ENCODE data around the gene DOK7. TPM values are rescaled to one million over a fixed set of nuclear protein-coding genes. Genes with fewer than 3 reads are reported as not detected.

The DOK7 gene
- polyA plus RNA-seq, 1 donor (not counting 4 experiments of a cell fraction or from before 2014, with no cell fraction given) = 0.13 TPM

GRCh38 chr4:3530663-3531254, 67.7 kb downstream of the DOK7 start:
- FAIRE-seq (no peak), DNase-seq (ENCODE audit: low read depth, low spot score) (no peak)
- Histone ChIP-seq H3K27ac (ENCODE audit: control insufficient read depth, insufficient read depth, low read length) (no peak overlapping the region), H3K9ac (ENCODE audit: control insufficient read depth, extremely low read depth, insufficient read depth, low read length) (peak overlapping the region; percentile 77), H3K27me3 (ENCODE audit: control insufficient read depth, extremely low read depth, insufficient read depth, low read length) (no peaks in the 10 kb centered on the region), H3K36me3 (ENCODE audit: control insufficient read depth in 2 of 2, extremely low read depth in 1 of 2, insufficient read depth in 2 of 2, low read length in 2 of 2) (peaks cover 12 to 15% of the 10 kb centered on the region in 2 experiments), H3K9me3 (ENCODE audit: control insufficient read depth, low read depth, low read length) (no peaks in the 10 kb centered on the region), H3K4me2 (ENCODE audit: control insufficient read depth, extremely low read depth, insufficient read depth, low read depth, low read length) (peak overlapping the region; percentile 83), H3K4me3 (ENCODE audit: control insufficient read depth in 2 of 3, extremely low read depth in 1 of 3, insufficient read depth in 2 of 3, low read depth in 1 of 3, low read length in 3 of 3) (peak overlapping the region; percentile 63 to 92 (median 78)), H4K20me1 (ENCODE audit: control insufficient read depth, extremely low read depth, insufficient read depth, low read length) (peaks cover 15% of the 10 kb centered on the region), H3K79me2 (ENCODE audit: control insufficient read depth, insufficient read depth, low read length) (peaks cover 50% of the 10 kb centered on the region), H3K4me1 (ENCODE audit: control insufficient read depth, extremely low read depth, insufficient read depth, low read length) (peaks cover 9% of the 10 kb centered on the region), H2AFZ (ENCODE audit: control insufficient read depth, low read length) (no peak overlapping the region), H3K9me1 (ENCODE audit: control insufficient read depth, extremely low read depth, insufficient read depth, low read length) (no peaks in the 10 kb centered on the region)
- dilution Hi-C loops (cut with MboI; ENCODE audit: extremely low pct_ligation_motif_present, low sequenced_read_pairs) = no loop called here
- TF ChIP-seq CTCF (optimal IDR thresholded peaks at IDR 0.05 in 1 of 3, IDR thresholded peaks at IDR 0.05 in 1 of 3, conservative IDR thresholded peaks at IDR 0.05 in 1 of 3; ENCODE audit: extremely low read depth in 1 of 3, insufficient read depth in 2 of 3, low read length in 3 of 3) (no peak), EZH2 (IDR thresholded peaks at IDR 0.05; ENCODE audit: low read length) (no peak)

GRCh38 chr4:3531318-3531878, 68.3 kb downstream of the DOK7 start:
- DNase-seq (ENCODE audit: low read depth, low spot score) (no peak), FAIRE-seq (peak; percentile 69)
- H3K27me3 ChIP-seq (ENCODE audit: control insufficient read depth, extremely low read depth, insufficient read depth, low read length) = no peaks in the 10 kb centered on the region
- peak overlapping the region; percentile 77 for H3K9ac ChIP-seq (ENCODE audit: control insufficient read depth, extremely low read depth, insufficient read depth, low read length)
- H3K9me1 ChIP-seq (ENCODE audit: control insufficient read depth, extremely low read depth, insufficient read depth, low read length) = no peaks in the 10 kb centered on the region
- H3K4me1 ChIP-seq (ENCODE audit: control insufficient read depth, extremely low read depth, insufficient read depth, low read length) = peaks cover 9% of the 10 kb centered on the region
- H3K9me3 ChIP-seq (ENCODE audit: control insufficient read depth, low read depth, low read length) = no peaks in the 10 kb centered on the region
- dilution Hi-C loops (cut with MboI; ENCODE audit: extremely low pct_ligation_motif_present, low sequenced_read_pairs) = no loop called here
- H3K4me3 ChIP-seq (ENCODE audit: control insufficient read depth in 2 of 3, extremely low read depth in 1 of 3, insufficient read depth in 2 of 3, low read depth in 1 of 3, low read length in 3 of 3) = peak overlapping the region; percentile 63 to 92 (median 78)
- H4K20me1 ChIP-seq (ENCODE audit: control insufficient read depth, extremely low read depth, insufficient read depth, low read length) = peaks cover 15% of the 10 kb centered on the region
- peak overlapping the region; percentile 53 for H3K27ac ChIP-seq (ENCODE audit: control insufficient read depth, insufficient read depth, low read length)
- H3K36me3 ChIP-seq (ENCODE audit: control insufficient read depth in 2 of 2, extremely low read depth in 1 of 2, insufficient read depth in 2 of 2, low read length in 2 of 2) = peaks cover 12% of the 10 kb centered on the region in 2 experiments
- peak overlapping the region; percentile 83 for H3K4me2 ChIP-seq (ENCODE audit: control insufficient read depth, extremely low read depth, insufficient read depth, low read depth, low read length)
- TF ChIP-seq EZH2 (IDR thresholded peaks at IDR 0.05; ENCODE audit: low read length) = no peak
- TF ChIP-seq CTCF (optimal IDR thresholded peaks at IDR 0.05 in 1 of 3, IDR thresholded peaks at IDR 0.05 in 1 of 3, conservative IDR thresholded peaks at IDR 0.05 in 1 of 3; ENCODE audit: extremely low read depth in 1 of 3, insufficient read depth in 2 of 3, low read length in 3 of 3) = no peak
- no peak overlapping the region for H2AFZ ChIP-seq (ENCODE audit: control insufficient read depth, low read length)
- H3K79me2 ChIP-seq (ENCODE audit: control insufficient read depth, insufficient read depth, low read length) = peaks cover 50% of the 10 kb centered on the region
